Lower leg skin (tissue), 3 donors: ENCODE measurements around the gene RAPGEF3.

Experiments used
- CTCF ChIP-seq, 3 donors: fragments of 450-650 bp; IDR thresholded peaks; one replicate each; pipeline ENCODE4 v1.5.1; 2016; ENCODE audit warnings: antibody characterized with exemption in 3 of 3, mild to moderate bottlenecking in 3 of 3, moderate library complexity in 2 of 3
- POLR2A ChIP-seq, 2 donors: fragments of 450-650 bp; IDR thresholded peaks; one replicate each; pipeline ENCODE4 v1.6.1; 2016 to 2017; ENCODE audit warnings: antibody characterized with exemption in 2 of 2, mild to moderate bottlenecking in 1 of 2, moderate library complexity in 1 of 2

- TF ChIP-seq CTCF (IDR thresholded peaks at IDR 0.05) (no peak), POLR2A (IDR thresholded peaks at IDR 0.05) (no peak)
These were observed 24.5 kb upstream of the RAPGEF3 start for GRCh38 chr12:47783024-47783755.
